ENCODE results near the gene TNFRSF4. TPM values are rescaled to one million over a fixed set of nuclear protein-coding genes. Genes with fewer than 3 reads are reported as not detected.
"Not testable (repeated sequence)": the region's sequence is repeated elsewhere in the genome, so short reads cannot be mapped to it uniquely, and the experiment has no call there.

The TNFRSF4 gene
- total RNA-seq, 1 donor: 0.43 TPM

DNA sequence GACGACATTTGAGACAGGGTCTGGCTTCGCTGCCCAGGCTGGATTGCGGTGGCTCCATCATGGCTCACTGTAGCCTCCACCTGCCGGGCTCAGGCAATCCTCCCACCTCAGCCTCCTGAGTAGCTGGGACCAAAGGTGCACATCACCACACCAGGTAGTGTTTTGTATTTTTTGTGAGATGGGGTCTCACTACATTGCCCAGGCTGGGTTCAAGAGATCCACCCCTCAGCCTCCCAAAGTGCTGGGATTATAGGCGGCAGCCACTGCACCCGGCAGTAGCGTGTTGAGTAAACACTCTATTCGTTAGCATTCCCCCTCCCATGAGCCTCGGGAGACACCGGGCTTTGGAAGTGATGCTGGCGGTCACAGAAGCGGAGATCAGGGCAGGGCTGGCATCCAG lies 39.4 kb upstream of the TNFRSF4 start:
- no peak overlapping the region for H3K4me3 ChIP-seq (ENCODE audit: low read depth, low read length)
- TF ChIP-seq, protein P1, sequence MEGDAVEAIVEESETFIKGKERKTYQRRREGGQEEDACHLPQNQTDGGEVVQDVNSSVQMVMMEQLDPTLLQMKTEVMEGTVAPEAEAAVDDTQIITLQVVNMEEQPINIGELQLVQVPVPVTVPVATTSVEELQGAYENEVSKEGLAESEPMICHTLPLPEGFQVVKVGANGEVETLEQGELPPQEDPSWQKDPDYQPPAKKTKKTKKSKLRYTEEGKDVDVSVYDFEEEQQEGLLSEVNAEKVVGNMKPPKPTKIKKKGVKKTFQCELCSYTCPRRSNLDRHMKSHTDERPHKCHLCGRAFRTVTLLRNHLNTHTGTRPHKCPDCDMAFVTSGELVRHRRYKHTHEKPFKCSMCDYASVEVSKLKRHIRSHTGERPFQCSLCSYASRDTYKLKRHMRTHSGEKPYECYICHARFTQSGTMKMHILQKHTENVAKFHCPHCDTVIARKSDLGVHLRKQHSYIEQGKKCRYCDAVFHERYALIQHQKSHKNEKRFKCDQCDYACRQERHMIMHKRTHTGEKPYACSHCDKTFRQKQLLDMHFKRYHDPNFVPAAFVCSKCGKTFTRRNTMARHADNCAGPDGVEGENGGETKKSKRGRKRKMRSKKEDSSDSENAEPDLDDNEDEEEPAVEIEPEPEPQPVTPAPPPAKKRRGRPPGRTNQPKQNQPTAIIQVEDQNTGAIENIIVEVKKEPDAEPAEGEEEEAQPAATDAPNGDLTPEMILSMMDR (IDR thresholded peaks at IDR 0.05; ENCODE audit: insufficient read depth, low read depth, low read length): no peak

DNA sequence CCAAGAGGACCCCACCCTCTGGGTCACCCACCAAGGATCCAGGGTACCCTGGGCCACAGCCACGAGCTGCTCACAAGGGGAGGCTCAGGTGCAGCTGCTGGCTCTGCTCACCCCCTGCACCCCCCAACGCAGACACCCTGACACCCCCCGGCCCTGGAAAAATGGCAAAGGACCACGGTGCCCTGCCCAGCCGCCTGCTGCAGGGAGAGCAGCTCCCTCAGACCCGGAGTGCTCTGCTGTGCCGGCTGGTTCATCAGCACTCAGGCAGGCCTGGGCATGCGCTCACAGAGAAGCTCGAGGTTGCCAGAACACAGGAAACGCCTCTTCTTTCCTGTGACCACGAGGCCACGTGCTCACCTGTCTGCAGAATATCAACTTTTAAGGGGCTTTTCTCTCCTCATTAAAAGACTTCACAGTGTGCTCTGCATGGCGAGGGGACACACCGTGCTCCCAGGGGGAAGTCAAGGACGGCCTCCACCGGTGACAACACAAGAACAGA lies 36.9 kb upstream of the TNFRSF4 start:
- TF ChIP-seq, protein P1 (IDR thresholded peaks at IDR 0.05; ENCODE audit: insufficient read depth, low read depth, low read length): no peak
- no peak overlapping the region for H3K4me3 ChIP-seq (ENCODE audit: low read depth, low read length)
- no peak for DNase-seq (ENCODE audit: low read depth)

More for the DNA sequence above, 39.4 kb upstream of the TNFRSF4 start:
- no peak for DNase-seq (ENCODE audit: low read depth)

DNA sequence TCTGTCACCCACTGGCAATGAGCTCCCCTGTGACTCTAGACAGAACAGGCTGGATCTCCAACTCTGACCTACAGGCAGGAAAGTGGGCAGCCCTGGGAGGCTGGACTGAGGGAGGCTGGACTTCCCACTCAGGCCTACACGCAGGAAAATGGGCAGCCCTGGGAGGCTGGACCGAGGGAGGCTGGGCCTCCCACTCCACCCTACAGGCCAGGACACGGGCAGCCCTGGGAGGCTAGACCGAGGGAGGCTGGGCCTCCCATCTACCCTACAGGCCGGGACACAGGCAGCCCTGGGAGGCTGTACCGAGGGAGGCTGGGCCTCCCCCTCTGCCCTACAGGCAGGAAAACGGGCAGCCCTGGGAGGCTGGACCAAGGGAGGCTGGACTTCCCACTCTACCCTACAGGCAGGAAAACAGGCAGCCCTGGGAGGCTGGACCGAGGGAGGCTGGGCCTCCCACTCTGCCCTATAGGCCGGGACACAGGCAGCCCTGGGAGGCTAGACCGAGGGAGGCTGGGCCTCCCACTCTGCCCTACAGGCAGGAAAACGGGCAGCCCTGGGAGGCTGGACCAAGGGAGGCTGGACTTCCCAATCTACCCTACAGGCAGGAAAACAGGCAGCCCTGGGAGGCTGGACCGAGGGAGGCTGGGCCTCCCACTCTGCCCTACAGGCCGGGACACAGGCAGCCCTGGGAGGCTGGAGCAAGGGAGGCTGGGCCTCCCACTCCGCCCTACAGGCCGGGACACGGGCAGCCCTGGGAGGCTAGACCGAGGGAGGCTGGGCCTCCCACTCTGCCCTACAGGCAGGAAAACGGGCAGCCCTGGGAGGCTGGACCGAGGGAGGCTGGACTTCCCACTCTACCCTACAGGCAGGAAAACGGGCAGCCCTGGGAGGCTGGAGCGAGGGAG lies 34.3 kb upstream of the TNFRSF4 start:
- H3K4me3 ChIP-seq (ENCODE audit: low read depth, low read length); DNase-seq (ENCODE audit: low read depth): not testable (repeated sequence)

DNA sequence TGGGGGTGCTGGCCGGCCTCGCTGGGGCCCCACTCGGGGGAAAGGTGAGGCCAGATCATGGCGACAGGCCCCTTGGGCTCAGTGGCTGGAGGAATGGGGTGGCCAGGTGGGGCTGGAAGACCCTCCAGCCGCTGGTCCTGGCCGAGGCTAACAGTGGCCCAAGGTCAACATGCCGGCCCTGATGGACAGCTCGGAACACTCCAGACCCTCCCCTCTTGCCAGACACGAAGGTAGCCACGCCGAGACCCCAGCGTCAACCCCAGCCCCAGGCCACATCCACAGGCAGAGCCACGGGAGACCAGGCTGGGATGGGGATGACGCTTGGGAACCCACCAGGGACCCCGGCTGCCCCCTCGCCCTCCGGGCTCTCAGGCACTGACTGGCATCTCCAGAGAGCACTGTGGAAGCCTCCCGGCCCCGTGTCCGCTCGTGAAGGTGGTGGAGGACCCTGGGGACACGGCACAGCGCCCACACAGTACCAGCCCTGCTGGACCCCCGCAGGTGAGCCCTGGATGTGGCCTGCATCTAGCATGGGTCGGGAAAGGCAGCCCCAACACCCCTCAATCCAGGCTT lies 33.5 kb upstream of the TNFRSF4 start:
- TF ChIP-seq, protein P1 (IDR thresholded peaks at IDR 0.05; ENCODE audit: insufficient read depth, low read depth, low read length): no peak
- H3K4me3 ChIP-seq (ENCODE audit: low read depth, low read length): no peak overlapping the region
- DNase-seq (ENCODE audit: low read depth): no peak

DNA sequence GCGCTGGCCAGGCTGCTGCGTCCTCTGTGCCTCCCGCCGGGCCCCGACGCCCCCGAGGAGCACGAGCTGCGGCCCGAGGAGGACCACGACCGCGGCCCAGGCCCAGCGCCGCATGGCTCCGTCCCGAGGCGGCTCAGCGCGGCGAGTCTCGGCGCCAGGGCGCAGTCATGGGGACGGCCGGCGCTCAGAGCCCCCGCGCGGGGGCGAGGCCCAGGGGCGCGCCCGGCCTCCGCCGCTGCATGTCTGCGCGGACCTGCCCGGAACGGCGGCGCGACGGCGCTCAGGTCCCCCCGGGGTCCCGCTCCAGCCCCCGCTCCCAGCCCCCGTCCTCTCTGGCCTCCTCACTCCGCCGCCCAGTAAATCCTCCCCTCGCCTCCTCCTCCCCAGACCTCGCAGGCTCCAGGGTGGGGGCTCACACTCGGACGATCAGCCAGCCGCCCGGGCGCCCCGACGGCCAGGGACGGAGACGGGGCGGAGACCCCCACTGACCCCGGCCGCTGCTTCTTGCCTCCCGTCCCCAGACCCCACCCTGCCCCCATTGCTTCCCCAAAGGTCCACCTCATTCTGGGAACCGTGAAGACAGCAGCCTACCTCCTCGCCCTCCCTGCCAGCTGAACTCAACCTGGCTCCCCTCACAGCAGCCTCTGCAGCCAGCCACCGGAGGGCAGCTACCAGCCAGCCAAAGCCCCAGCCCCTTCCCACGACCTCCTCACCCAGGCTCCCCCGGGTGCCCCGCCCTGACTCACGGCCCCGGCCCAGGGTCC lies 32.8 kb upstream of the TNFRSF4 start, which contains the start of gene C1QTNF12:
TSS of gene C1QTNF12 (minus strand) at position 146 of the 764 bp plus-strand sequence. CDS start at position 114, 32 bp downstream.
- DNase-seq (ENCODE audit: low read depth): no peak
- H3K4me3 ChIP-seq (ENCODE audit: low read depth, low read length): no peak within 1 kb of the TSS
- TF ChIP-seq, protein P1 (IDR thresholded peaks at IDR 0.05; ENCODE audit: insufficient read depth, low read depth, low read length): no peak

DNA sequence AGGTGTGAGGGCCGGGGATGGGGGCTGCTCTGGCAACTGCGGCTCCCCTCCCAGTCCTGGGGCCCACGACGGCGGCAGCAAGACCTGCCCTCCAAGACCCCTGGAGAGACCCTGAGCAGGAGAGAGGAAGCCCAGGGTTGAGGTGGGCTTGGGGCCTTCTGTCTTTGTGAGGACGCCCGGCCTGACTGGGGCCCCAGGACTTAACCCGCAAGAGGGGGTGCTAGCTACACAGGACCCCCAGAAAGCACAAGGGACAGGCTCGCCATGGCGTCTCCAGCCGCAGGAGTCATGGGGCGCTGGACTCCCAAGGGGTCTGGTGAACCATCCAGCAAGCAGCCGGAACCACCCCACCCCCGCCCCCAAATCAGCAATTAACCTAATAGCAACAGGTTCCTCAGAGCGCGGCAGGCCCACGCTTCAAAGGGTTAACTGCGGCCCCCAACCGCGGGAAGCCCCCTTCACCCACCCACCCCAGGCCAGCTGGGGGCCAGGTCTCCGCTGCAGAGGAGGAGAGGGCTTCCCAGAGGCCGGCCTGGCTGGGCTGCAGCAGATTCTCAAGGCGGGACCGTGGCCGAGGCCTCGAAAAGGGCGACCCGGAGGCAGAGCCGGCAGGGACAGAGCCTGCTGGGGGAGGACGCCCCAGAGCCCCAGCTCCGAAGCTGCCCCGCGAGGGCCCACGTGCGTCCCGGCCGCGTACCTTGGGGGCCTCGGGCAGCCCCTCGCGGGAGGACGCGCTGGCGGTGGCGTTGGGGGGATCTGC lies 32.0 kb upstream of the TNFRSF4 start:
- DNase-seq (ENCODE audit: low read depth): no peak
- TF ChIP-seq, protein P1 (IDR thresholded peaks at IDR 0.05; ENCODE audit: insufficient read depth, low read depth, low read length): no peak

More for the DNA sequence above, 32.0 kb upstream of the TNFRSF4 start:
- H3K4me3 ChIP-seq (ENCODE audit: low read depth, low read length): no peak overlapping the region
